Hematopoietic multipotent progenitor cell treated with erythropoietin and hydrocortisone succinate and interleukin-3 and kit ligand, for 6 days (in vitro differentiated cells): ENCODE measurements around the gene AUP1.

Experiments used
- DNase-seq: peaks from one replicate; pipeline ENCODE4 v3.0.0-alpha.2; 2015

Gene AUP1

GRCh38 chr2:74512744-74513604 is 16.5 kb downstream of the AUP1 start:
- DNase-seq: no peak

- DNase-seq: no peak
Measured at GRCh38 chr2:74511104-74511989, 18.2 kb downstream of the AUP1 start.

DNA sequence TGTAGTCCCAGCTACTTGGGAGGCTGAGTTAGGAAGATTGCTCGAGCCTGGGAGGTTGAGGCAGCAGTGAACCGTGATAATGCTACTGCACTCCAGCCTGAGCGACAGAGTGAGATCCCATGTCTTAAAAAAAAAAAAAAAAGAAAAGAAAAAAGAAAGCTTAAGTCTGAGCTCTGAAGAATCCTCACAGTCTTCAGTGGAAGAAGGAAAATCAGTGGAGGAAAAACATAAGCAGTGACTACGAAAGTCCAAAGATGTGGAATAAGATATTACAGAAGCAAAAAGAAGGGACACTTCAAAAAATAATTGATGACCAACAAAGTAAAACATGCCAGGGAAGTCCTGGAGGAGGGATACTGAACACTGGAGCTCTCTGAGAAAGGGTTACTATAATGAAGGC is 19.2 kb downstream of the AUP1 start:
- no peak for DNase-seq

DNA sequence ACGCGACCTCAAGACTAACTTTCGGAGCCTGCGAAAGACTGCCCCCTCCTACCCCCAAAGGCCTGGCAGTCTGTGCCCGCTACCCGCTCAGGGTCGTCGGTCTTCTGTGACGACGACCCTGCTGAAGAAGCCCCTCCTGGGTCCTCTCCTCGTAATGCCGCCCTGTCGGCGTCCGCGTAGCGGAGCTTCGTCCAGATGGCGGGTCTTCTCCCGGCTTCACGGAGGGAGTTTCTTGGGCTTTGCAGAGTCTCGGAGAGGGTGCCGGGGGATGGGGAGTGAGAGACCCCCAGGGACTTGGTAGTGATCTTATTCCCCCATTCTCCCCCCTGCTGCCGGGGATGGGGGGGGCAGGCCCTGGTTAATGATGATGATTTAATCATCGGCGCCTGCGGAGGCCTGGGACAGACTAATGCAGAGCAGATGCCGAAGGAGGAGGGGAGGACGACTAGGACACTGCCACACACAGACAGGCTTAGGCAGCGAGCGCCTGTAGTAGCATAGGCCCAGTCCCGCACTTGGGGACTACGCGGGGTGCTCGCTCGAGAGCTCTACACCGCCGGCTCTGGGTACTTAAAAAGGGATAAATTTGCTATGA is 21.5 kb downstream of the AUP1 start:
- peak; percentile 53 for DNase-seq

GRCh38 chr2:74507145-74507925 is 22.2 kb downstream of the AUP1 start, which contains the start of gene PCGF1:
PCGF1 (minus strand) TSS chr2:74507695; CDS start chr2:74507668, 27 bp downstream.
- peak; percentile 99 for DNase-seq

GRCh38 chr2:74505448-74506246 is 23.9 kb downstream of the AUP1 start:
- DNase-seq: no peak

DNA sequence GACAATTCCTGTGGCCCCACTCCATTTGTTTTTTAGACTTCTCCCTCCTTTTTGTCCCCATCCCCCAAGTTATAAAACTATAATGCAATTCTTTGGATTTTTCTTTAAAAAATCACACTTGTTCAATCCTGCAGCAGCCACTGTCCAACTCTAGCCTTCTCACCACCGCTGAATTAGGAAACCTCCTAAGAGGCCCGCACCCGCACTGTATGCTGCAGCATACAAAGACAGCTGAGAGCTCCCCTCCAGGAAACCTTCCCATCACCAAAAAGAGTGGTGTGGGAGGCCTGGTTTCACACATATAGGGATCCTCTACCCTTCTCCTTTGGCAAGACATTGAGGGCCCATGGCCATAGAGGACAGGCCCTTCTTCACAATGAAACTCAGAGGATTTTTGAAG is 24.9 kb downstream of the AUP1 start:
- no peak for DNase-seq

- DNase-seq: no peak
Measured at GRCh38 chr2:74503506-74504475, 25.7 kb downstream of the AUP1 start.

DNA sequence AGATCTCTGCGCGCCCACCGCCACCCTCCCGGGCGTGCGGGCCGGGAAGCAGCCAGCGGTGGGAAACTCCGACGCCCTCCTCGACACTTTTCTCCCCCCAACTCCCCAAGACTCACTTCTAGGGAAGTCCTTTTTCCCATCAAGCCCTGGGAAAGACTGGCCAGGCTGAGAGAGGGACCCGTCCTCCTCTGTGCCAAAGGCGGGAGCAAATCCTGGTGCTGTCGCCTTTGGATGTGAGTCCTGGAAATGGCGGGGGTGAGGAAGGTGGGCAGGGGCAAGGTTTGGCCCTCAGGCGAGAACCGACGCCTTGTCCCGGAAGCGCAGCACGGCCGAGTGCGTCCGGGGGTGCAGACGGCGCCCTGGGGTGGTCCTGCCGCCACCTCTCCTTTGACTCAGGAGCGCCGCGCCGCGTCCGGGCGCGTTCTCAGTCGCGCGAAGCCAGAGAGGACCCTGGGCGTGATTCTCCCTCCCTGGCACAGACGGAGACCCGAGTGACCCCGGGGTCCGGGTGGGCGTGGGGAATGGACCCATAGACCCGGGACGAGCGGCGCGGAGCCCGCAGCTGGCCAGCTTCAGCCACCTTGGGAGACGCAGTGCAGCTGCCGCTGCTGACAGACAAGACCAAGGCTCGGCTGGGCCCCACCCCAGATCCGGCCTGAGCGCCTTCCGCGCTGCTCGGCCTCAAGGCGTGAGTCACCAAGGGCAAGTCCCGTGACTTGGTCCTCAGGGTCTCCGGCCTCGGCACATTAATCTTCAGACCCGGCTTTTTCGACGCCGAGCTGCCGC is 26.6 kb downstream of the AUP1 start:
- peak; percentile 88 for DNase-seq

GRCh38 chr2:74502147-74502719 is 27.3 kb downstream of the AUP1 start:
- no peak for DNase-seq

GRCh38 chr2:74501335-74502071 is 28.0 kb downstream of the AUP1 start:
- DNase-seq: no peak

DNA sequence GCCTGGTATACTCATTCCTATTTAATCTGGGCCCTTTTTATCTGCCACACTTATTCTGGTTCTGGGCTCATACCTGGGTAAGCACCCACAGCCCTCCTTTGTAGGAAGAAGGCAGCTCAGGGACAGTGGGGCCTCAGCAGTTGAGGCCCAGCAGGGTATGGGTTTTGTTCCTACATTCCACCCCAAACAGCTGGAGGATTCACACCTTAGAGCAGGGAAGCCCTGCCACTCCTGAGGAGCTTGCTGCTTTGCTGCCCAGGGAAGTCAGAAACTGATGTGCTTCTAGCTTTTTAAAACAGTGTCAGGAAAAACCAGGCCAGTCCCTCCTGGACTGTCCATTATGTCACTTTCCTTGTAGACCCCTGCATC is 28.9 kb downstream of the AUP1 start:
- no peak for DNase-seq

DNA sequence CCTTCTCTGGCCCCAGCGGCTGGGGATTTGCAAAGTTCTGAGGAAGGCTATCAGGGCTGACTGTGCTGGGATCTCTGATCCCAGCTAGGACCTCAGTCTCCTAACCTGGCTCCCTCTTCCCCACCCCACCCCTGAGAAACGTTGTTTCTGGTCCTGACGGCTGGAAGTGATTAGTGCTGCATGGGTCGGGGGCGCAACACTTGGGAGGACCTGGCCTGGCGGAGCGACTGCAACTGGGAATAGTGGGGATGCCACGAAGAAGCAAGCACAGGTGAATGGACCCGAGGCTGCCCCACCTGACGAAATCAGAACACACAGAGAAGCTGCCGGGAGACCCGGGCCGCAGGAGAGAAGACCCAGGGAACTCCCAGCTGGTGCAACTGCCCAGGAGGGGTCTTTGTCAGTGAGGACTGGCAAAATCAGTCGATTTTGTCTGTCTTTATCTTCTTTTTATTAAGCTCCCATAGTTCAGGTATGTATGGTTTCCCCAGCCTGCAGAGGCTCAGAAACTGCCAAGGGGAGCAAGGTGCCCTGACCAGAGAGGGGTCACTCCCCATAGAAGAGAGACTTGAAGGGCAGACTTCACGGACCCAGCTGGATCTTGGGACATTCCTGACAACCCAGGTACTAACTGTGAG is 29.4 kb downstream of the AUP1 start:
- DNase-seq: no peak

GRCh38 chr2:74499267-74499939 is 30.1 kb downstream of the AUP1 start, which contains the start of gene LBX2:
LBX2 (minus strand) TSS chr2:74499603; CDS start chr2:74499537, 66 bp downstream.
- peak; percentile 67 for DNase-seq

- peak; percentile 65 for DNase-seq
Measured at GRCh38 chr2:74498500-74499266, 30.8 kb downstream of the AUP1 start.

- peak; percentile 53 for DNase-seq
Measured at GRCh38 chr2:74497777-74498499, 31.6 kb downstream of the AUP1 start.
